HepG2 (cell line): Measurements from ENCODE around the gene ARHGEF1. TPM values are rescaled to one million over a fixed set of nuclear protein-coding genes. Genes with fewer than 3 reads are reported as not detected.

ENCODE experiments used
- FOSL2 ChIP-seq: sonication (generic); formaldehyde crosslinking; IDR thresholded peaks from 2 replicates; pipeline ENCODE4 v1.4.0; 2020; ENCODE audit warnings: missing genetic modification reagents
- KDM6A ChIP-seq: IDR thresholded peaks from 2 replicates; pipeline ENCODE4 v1.6.1; 2016; ENCODE audit warnings: low read depth
- SMARCC2 ChIP-seq: fragments of 450-650 bp; IDR thresholded peaks from 2 replicates; pipeline ENCODE4 v1.6.1; 2017; ENCODE audit warnings: antibody characterized with exemption, mild to moderate bottlenecking
- SRSF9 ChIP-seq: fragments of 200-400 bp; formaldehyde crosslinking; IDR thresholded peaks from 2 replicates; pipeline ENCODE4 v1.6.1; 2018; ENCODE audit warnings: borderline replicate concordance, mild to moderate bottlenecking, low read depth, low read length; ENCODE audit not compliant: insufficient read depth, poor library complexity, severe bottlenecking
- ZNF343 ChIP-seq: sonication (generic); formaldehyde crosslinking; IDR thresholded peaks from 2 replicates; pipeline ENCODE4 v1.4.0; 2020; ENCODE audit warnings: mild to moderate bottlenecking, missing genetic modification reagents
- ZNF777 ChIP-seq: sonication (generic); formaldehyde crosslinking; IDR thresholded peaks from 2 replicates; pipeline ENCODE4 v1.4.0; 2020; ENCODE audit warnings: missing genetic modification reagents
- ZNF780A ChIP-seq: sonication (generic); formaldehyde crosslinking; IDR thresholded peaks from 2 replicates; pipeline ENCODE4 v1.8.0; 2022; ENCODE audit warnings: mild to moderate bottlenecking, missing genetic modification reagents, moderate library complexity
- polyA plus RNA-seq, 8 experiments: library from polyadenylated mRNA; depleted of rRNA in 3 of 8; stranded (reverse) in 7 of 8; unstranded in 1 of 8; fragments of >200 nt; fragmentation: Illumina TruSeq in 4 of 8; extraction: Trizol in 4 of 8; gene quantifications; 2 replicates each; pipeline versions ENCODE4 v1.2.1 to v1.2.3, GENCODE V29; 2011 to 2016; ENCODE audit warnings: low read depth in 4 of 8, missing spikeins in 1 of 8, mixed read lengths in 1 of 8; ENCODE audit not compliant: insufficient read depth in 1 of 8
- total RNA-seq, 5 experiments: library from RNA; depleted of rRNA; stranded (reverse); fragments of >200 nt; fragmentation: Illumina TruSeq; extraction: Trizol; gene quantifications; 2 replicates each; pipeline ENCODE4 v1.2.3, GENCODE V29; 2016; ENCODE audit warnings: low read depth in 1 of 5
- TF ChIP-seq, protein P1 (sequence below): sonication (generic); formaldehyde crosslinking; IDR thresholded peaks from 2 replicates; pipeline ENCODE4 v1.4.0; 2020; ENCODE audit warnings: mild to moderate bottlenecking, missing genetic modification reagents
- TF ChIP-seq, protein P2 (sequence below): sonication (generic); formaldehyde crosslinking; IDR thresholded peaks from 2 replicates; pipeline ENCODE4 v1.5.0; 2020; ENCODE audit warnings: mild to moderate bottlenecking, missing genetic modification reagents
- TF ChIP-seq, protein P3 (sequence below): sonication (generic); formaldehyde crosslinking; IDR thresholded peaks from 2 replicates; pipeline ENCODE4 v1.4.0; 2020; ENCODE audit warnings: missing genetic modification reagents

ARHGEF1 gene
- total and polyA plus RNA-seq, 2 of the 13 experiments (the other 11 are each of a cell fraction or from before 2014, with no cell fraction given) = 33.7 to 34.7 TPM

DNA sequence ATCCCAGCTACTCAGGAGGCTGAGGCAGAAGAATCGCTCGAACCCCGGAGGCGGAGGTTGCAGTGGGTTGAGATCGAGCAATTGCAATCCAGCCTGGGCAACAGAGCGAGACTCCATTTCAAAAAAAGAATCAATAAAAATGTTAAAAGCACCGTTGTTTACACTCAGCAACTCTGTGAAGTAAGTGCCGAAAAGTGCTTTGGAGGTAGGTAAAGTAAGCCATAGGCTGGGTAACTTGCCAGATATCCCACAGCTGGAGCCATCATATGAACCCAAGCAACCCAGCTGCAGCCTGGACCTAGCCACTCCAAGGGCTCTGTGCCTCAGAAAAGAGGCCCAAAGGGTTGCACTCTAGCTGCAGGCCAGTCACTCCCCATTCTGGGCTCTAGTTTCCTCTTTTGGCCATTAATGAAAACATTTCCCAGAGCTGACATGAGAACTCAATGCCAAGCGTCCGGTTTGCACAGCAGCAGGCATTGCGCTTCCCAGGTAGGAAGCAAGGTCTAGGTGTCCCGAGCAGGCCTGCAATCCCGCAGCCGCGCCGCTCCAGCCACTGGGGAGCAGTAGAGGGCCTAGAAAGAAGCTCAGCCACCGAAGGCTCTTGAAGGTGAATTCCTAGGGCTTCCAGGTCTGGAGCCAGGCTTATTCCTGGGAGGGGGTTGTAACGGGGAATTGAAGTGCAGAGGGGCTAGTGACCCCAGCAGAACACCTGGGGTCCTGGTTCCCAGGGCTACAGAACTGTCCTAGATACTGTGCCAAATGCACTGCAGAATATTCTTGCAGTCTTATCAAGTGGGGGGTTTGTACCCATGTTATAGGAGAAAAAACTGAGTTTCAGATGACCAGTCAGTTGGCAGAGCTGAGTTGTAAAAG, 10.0 kb upstream of the ARHGEF1 start (continued):
- TF ChIP-seq, protein P1, sequence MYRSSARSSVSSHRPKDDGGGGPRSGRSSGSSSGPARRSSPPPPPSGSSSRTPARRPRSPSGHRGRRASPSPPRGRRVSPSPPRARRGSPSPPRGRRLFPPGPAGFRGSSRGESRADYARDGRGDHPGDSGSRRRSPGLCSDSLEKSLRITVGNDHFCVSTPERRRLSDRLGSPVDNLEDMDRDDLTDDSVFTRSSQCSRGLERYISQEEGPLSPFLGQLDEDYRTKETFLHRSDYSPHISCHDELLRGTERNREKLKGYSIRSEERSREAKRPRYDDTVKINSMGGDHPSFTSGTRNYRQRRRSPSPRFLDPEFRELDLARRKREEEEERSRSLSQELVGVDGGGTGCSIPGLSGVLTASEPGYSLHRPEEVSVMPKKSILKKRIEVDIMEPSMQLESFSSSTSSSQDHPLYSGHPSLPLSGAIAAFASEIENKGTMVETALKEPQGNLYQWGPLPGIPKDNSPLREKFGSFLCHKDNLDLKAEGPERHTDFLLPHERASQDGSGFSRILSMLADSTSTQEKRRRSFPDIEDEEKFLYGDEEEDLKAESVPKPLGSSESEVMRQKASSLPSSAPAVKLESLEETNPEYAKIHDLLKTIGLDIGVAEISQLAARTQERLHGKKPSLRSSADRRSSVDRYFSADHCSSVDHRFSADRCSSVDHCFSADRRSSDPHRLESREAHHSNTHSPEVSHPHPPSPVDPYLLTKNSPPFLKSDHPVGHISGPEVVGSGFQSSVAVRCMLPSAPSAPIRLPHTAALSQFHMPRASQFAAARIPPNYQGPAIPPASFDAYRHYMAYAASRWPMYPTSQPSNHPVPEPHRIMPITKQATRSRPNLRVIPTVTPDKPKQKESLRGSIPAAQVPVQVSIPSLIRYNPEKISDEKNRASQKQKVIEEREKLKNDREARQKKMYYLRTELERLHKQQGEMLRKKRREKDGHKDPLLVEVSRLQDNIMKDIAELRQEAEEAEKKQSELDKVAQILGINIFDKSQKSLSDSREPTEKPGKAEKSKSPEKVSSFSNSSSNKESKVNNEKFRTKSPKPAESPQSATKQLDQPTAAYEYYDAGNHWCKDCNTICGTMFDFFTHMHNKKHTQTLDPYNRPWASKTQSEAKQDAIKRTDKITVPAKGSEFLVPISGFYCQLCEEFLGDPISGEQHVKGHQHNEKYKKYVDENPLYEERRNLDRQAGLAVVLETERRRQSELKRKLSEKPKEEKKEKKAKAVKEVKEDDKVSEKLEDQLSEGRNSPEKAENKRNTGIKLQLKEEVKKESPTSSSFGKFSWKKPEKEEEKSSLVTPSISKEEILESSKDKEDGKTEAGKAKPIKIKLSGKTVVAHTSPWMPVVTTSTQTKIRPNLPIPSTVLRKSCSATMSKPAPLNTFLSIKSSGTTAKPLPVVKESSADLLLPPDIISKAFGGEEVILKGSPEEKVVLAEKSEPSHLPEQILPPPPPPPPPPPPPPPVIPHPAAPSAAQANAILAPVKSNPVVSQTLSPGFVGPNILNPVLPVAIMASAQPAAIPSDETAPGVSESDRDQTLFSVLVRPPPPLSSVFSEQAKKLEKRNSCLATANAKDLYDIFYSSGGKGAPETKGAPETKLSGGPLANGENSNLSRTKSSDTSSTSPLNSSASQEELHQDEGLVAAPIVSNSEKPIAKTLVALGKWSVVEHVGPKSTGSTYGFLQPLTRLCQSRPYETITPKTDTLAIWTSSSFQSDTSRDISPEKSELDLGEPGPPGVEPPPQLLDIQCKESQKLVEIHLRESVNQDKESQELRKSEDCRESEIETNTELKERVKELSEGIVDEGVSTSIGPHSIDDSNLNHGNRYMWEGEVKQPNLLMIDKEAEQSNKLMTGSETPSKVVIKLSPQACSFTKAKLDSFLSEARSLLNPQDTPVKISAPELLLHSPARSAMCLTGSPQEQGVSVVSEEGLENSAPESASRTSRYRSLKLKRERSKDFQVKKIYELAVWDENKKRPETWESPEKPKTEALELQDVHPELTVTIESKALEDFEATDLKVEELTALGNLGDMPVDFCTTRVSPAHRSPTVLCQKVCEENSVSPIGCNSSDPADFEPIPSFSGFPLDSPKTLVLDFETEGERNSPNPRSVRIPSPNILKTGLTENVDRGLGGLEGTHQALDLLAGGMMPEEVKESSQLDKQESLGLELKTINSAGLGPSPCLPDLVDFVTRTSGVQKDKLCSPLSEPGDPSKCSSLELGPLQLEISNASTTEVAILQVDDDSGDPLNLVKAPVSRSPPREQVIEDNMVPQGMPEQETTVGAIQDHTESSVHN (CRISPR knock-in tag) = no peak
- TF ChIP-seq, protein P2, sequence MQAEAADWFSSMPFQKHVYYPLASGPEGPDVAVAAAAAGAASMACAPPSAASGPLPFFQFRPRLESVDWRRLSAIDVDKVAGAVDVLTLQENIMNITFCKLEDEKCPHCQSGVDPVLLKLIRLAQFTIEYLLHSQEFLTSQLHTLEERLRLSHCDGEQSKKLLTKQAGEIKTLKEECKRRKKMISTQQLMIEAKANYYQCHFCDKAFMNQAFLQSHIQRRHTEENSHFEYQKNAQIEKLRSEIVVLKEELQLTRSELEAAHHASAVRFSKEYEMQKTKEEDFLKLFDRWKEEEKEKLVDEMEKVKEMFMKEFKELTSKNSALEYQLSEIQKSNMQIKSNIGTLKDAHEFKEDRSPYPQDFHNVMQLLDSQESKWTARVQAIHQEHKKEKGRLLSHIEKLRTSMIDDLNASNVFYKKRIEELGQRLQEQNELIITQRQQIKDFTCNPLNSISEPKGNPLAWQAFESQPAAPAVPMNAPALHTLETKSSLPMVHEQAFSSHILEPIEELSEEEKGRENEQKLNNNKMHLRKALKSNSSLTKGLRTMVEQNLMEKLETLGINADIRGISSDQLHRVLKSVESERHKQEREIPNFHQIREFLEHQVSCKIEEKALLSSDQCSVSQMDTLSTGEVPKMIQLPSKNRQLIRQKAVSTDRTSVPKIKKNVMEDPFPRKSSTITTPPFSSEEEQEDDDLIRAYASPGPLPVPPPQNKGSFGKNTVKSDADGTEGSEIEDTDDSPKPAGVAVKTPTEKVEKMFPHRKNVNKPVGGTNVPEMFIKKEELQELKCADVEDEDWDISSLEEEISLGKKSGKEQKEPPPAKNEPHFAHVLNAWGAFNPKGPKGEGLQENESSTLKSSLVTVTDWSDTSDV = no peak
- TF ChIP-seq ZNF343 (CRISPR knock-in tag) (0 out of 2 replicates have a peak, but pooled peaks have one; percentile 43), SRSF9 (no peak), KDM6A (CRISPR knock-in tag) (no peak), ZNF780A (no peak), ZNF777 (peak; percentile 46; the same call in 1 of the 2 replicates), FOSL2 (CRISPR knock-in tag) (0 out of 2 replicates have a peak, but pooled peaks have one; percentile 6), SMARCC2 (no peak)
- TF ChIP-seq, protein P3, sequence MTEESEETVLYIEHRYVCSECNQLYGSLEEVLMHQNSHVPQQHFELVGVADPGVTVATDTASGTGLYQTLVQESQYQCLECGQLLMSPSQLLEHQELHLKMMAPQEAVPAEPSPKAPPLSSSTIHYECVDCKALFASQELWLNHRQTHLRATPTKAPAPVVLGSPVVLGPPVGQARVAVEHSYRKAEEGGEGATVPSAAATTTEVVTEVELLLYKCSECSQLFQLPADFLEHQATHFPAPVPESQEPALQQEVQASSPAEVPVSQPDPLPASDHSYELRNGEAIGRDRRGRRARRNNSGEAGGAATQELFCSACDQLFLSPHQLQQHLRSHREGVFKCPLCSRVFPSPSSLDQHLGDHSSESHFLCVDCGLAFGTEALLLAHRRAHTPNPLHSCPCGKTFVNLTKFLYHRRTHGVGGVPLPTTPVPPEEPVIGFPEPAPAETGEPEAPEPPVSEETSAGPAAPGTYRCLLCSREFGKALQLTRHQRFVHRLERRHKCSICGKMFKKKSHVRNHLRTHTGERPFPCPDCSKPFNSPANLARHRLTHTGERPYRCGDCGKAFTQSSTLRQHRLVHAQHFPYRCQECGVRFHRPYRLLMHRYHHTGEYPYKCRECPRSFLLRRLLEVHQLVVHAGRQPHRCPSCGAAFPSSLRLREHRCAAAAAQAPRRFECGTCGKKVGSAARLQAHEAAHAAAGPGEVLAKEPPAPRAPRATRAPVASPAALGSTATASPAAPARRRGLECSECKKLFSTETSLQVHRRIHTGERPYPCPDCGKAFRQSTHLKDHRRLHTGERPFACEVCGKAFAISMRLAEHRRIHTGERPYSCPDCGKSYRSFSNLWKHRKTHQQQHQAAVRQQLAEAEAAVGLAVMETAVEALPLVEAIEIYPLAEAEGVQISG (CRISPR knock-in tag) = peak; percentile 57; the same call in 1 of the 2 replicates
